Putamen (tissue), 1 donor: Measurements from ENCODE around the gene LUZP2.

Experiments used
- DNase-seq: peaks from one replicate; pipeline ENCODE4 v3.0.0-alpha.2; 2016; ENCODE audit warnings: low spot score

Gene LUZP2

DNA sequence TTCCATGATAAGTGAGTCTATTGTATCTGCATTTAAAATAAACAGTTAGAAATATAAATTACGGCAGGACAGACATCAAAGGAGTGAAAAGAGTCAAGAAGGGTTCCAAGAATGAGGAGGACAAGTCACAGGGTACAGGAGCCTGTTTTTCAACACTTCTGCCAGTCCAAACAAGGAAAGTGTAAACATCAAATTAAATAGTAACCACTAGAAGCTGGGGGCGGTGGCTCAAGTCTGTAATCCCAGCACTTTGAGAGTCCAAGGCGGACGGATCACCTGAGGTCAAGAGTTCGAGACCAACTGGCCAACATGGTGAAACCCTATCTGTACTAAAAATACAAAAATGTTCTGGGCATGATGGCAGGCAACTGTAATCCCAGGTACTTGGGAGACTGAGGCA is 219.6 kb downstream of the LUZP2 start:
- no peak for DNase-seq

DNA sequence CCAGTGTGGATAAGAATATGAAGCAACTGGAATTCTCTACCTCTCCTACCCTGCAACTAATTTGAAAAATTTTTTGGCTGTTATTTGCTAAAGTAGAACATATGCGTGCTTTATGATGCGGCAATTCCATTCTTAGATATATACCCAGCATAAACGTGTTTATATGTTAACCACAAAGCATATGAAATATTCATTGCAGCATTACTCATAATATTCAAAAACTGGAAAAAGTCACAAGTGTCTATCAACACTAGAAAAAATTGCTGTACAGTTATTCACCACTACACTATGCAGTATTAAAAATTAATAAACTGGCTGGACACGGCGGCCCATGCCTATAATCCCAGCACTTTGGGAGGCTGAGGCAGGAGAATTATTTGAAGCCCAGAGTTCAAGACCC is 226.4 kb downstream of the LUZP2 start:
- no peak for DNase-seq

DNA sequence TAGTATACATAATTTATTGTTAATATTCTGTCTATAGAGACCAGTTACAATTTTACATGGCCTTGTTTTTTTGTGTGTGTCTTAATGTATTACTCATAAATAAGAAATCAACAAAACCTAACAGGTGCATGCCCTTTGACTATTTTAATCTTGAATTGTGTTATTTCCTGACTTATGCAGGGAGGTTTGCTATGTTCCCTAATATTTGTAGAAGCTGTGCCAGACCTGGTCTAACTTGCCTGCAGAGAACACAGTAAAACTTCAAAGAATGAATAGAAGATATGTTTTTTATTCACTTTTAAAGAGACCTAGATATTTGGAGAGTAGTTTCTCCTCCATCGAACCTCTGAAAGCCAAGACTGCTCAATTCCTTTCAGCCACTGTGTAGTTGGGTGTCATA is 234.7 kb downstream of the LUZP2 start:
- DNase-seq = no peak

DNA sequence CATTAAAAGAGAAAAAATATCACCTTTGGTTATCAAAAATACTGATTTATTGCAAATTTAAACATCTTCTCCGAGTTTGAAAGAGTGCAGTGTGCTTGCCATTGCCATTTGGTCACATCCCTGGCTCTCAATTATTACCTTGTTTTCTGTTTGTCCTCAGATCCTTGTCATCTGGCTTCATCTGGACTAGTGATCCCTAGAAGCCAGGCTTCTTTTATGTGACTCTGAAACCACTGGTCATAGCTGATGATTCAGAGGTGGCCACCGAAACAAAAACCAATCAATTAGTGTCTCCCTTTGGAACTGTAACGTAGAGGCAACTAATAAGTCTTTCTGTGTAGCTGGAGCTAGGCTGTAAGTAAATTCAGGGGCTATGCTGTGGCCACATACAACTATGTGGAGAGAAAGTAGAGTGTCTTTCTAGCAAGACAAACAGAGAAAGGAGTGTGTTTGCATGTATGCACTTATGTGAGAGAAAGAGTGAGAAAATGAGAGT is 237.9 kb downstream of the LUZP2 start:
- no peak for DNase-seq

DNA sequence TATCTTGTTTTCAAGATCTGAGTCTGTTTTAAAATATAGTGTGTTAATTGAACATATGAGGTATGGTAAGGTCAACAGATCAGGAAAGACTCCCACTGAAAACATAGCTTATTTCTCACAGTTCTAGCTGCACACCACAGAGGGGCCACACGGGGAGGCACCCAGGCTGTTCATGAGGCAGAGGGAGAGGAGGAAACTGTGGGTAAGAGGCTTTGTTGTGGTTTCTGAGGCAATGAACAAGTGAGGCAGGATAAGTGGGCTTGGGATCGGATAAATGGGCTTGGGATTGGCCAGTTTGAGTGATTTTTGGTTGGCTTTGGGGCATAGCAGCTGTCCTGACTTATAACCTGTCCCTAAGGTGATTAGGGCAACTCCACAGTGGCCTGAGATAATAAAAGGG is 242.1 kb downstream of the LUZP2 start:
- DNase-seq = no peak

DNA sequence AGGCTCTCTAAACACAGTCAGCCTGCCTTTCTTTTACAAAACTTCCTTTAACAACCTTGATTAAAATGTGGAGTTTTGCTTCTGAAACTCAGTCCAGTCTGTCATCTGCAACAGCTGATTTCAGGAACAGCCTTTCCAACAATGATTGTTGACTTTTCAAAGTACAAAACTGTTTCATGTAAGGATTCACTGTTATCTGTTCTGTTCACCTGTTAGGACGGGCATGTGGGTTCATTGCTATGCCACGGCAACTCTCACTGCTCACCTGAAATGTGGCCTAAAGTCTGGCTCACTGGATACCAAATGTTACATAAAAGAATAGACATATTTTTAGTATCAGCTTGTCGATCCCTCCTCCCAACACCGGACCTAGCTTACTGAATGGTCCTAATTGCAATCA is 242.8 kb downstream of the LUZP2 start:
- no peak for DNase-seq

DNA sequence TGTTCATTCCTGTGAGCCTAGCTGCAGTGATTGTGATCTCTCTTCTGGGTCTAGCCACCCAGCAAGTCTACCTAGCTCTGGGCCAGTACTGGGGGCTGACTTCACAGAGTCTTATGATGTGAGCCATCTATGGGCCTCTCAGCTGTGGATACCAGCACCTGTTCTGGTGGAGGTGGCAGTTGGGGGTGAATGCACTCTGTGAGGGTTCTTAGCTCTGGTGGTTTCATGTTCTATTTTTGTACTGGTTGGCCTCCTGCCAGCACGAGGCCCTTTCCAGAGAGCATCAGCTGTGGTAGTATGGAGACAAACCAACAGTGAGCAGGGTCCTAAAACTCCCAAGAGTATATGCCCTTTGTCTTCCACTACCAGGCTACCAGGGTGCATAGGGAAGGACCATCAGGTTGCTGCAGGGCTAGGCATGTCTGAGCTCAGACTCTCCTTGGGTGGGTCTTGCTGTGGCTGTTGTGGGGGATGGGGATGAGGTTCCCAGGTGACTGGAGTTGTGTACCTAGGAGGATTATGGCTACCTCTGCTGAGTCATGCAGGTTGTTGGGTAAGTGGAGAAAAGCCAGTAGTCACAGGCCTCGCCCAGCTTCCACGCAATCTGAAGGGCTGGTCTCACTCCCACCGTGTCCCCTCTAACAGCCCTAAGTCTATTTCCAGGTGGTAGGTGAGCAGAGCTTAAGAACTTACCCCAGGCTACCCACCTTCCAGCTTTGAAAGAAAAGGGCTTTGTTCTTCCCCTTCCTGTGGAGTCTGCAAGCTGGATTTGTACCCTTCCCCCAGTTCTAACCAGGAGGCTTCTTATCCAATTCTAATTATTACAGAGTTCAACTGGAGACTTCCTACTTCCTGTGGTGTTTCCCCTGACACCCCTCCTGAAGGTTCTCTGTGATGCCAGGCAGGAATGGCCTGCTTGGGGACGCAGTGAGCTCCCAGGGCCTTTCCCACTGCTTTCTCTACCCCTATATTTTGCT is 250.7 kb downstream of the LUZP2 start:
- DNase-seq = no peak

DNA sequence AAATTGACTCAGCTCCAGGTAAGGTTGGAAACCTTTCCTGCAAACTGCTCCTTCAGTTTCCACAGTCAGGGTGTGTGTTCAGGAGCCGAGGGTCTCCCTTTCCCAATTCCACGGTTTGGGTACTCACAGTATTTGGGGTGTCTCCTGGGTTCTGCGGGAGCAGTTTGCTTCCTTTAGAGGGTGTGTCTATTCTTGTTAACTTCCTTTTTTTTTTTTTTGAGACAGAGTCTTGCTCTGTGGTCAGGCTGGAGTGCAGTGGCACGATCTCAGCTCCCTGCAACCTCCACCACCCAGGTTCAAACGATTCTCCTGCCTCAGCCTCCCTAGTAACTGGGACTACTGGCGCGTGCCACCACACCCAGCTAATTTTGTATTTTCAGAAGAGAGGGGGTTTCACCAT is 251.4 kb downstream of the LUZP2 start:
- no peak for DNase-seq

DNA sequence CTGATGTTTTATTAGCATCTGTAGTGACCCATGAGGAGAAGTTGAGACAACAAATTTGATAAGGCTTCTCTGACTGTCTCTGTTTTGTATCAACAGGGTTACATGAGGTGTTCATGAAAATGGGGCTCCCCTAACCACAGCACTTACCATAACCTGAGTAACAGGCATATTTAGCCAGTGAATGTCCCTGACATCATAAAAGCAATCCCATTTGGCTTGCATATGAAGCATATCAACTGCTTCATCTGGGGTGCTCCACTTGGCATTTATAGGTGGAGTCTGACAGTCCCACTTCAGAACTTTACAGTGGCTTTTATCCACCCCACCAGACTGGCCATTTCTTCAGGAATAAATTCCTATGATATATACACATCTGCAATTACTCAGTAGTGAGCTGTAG is 257.6 kb downstream of the LUZP2 start:
- no peak for DNase-seq

DNA sequence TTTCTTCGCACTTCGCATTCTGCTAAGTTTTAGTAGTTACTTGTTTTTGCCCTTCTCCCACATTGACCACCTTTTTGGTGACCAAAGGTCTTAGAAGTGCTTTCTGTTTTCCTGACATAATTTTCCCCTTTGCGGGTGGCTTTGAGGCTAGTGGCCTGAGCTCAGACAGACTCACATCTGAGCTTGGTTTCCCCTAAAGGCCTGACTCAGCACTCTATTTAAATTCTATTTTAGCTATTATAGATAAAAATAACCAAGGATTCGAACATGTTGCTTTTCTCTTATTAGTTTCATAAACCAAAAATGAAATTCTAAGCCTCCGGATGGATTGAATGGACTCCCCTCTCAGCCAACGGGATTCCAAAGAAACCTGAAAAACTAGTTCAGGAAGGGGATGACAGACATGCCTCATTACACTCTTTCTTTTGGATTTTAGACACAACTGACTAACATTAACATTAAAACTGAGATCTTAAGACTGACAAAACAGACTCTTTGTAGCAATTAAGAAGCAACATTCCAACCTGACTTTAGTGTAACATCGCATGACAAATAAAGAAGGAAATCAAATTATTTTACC is 258.5 kb downstream of the LUZP2 start:
- DNase-seq = no peak

DNA sequence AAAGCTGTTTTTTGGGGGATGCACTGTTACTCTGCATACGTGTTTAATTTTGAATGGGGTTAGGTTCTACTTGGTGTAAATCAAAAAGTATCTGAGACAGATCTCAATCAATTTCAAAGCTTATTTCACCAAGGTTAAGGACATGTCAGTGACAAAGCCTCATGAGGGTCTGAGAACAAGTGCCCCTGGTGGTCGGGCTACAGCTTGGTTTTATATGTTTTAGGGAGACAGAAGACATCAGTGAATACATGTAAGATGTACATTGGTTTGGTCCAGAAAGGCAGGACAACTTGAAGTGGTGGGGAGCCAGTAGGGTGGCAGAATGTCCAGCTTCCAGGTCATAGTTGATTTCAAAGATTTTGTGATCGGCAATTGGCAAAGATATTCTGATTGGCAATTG is 262.9 kb downstream of the LUZP2 start:
- DNase-seq = no peak

DNA sequence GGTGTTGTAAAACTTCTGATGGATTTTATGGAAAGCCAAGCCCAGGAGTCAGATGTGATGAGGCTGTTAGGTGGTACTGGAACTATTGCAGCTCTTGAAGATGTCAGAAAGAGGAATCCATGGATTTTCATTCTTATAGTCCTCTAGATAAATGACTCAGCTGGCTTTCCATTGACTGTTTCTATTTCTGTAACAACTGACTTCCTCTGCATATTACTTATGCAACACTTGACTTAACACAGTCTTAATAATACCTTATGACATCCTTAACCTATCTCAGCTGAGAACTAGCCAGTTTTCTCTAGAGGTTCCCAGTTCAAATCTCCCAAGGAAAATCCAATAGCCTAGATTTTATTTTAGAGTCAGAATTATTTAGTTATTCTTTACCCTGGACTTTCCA is 263.8 kb downstream of the LUZP2 start:
- DNase-seq = no peak

DNA sequence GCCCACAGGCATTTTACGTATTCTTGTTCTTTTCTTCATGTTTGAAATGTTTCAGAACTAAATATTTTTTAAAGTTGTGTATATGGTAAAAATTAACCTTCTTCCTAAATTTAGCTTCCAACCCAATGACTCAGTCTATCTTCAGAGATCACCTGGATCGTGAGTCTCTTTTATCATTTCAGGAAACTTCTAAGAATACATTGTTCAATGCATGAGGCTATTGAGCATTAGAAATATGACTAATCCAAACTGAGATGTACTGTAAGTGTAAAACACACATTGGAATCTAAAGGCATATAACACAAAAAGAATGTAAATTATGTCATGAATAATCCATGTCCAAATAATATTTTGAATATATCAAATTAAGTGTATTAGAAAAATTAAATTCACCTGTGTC is 265.2 kb downstream of the LUZP2 start:
- no peak for DNase-seq

DNA sequence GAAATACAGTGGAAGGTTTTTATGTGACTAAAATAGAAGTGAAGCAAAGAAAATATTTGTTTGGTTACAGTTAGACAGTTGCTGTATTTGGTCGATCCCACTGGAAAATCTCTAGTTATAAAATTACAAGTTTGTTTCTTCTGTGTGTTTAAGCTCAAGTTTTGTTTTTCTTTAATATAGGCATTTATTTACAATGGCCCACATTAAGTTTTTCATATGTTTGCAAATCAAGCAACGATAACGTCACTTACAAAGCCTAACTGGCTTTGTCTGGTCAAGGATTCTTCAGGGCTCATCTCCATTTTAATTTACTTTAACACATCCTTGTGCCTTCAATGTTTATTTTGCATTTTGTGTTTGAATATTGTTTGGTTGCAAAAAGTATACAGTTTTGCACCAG is 270.6 kb downstream of the LUZP2 start:
- no peak for DNase-seq

DNA sequence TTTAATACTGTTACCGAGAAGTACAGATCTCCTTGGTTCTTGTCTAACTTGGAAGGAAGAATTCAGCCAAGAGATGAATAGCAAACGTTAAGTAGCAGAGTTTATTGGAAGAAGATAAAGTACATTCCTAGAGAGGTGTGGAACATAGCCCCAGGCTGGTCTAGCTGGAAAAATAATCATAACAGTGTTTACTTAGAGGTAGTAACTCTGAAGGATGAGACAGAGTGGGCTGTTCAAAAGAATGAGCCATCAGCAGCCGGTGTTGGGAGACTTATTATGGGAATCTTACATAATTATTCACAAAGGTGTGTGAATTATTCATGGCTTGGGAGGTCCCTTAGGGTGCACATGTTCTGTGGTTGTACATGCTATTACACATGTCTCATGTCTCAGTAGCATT is 276.5 kb downstream of the LUZP2 start:
- no peak for DNase-seq

DNA sequence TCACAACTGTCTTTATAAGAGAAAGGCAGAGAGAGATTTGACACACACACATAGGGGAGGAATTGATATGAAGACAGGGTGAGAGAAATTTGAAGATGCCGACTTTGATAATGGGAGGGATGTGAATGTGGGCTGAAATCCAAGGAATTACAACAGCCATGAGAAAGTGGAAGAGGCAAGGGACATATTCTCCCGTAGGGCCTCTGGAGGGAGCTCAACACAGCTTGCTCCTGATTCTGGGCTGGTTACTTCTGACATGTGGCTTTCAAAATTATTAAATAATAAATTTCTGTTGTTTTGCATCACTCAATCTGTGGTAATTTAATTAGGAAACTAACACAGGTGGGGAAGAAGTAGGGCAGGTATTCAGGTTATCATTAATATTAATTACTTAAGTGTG is 282.9 kb downstream of the LUZP2 start:
- DNase-seq = no peak

DNA sequence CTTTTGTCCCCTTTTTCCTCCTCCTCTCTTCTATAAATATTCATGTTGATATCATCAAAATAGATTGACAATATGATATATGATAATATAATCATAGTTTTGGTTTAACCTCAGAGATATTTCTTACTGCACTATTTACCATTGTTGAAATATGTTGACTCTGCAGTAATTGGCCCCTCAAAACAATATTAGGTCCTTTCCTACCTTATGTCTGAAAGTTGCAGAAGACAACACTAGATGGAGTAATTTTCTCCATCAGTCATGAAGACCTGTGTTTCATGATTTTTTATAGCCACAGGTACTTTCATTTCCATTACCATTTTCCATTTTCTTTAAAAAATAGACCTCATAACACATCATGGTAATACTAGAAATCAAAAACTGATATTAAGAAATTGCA is 284.4 kb downstream of the LUZP2 start:
- no peak for DNase-seq

DNA sequence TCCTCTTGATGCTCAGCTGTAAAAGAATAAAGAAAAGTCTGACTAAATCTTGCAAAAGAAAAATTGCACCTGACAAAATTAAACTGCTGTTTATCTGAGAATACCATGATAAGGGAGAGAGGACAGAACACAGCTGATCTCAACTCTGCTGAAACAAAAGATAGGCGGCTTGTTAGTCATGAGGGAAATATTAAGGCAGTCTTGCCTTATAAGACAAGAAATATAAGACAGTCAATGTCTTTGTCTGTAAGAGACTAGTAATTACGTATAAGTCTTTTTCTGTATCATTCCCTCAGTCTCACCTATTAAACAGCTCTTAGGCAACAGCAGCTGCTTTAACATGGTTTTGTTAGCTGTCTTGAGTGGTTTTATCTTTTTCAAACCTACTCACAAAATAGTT is 296.6 kb downstream of the LUZP2 start:
- DNase-seq = no peak

DNA sequence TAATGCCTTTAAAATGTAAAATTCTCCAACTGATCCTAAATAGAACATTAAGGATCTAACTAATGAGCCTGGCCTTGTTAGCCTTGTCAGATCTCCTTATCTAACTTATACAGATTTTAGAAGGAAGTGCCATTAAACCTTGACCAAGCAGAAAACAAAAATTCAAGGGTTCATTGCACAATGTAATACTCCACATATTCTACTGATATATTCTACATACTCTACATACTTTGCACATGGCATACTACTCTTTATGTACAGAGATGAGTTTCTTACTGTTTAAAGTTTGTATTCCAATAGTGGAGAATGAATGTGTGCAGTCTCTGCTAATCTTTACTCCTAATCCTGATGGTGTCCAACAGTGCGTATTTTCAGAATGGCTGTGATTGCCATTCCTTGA is 297.2 kb downstream of the LUZP2 start:
- DNase-seq = no peak

DNA sequence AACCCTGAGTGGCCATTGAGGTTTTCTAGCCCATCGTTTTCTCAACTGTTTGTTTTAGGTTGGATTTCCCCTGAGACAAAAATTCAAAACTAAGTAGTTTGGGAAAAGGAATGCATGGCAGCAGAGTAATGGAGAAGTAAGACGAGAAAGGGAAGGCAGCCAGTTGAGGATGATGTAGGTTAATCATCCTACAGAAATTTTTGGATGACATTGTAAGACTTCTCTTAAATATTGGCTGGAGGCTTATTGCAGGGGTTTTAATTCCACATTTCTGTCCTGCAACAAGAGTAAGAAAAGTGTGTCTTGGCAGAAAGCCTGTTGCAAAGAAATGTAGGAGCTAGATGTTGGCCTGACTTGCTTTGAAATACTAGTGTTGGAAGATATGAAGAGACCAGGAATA is 308.8 kb downstream of the LUZP2 start:
- no peak for DNase-seq

DNA sequence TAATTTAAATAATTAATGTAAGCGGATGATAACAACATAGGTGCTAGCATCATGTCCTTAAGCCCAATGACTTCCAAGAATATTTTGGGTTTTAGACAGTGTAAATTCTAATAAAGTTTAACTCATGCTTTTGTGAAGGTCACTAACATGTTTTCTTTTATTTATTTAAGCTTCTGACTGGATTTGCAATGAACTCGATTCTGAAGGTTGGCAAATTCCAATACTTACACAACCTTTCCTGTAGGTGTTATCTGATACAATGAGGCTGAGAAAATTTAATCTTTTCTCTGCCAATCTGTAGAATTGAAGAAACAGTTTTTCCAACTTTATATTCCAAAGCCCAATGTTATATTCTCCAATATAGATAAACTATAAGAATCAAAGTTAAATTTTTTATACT is 311.3 kb downstream of the LUZP2 start:
- DNase-seq = no peak

DNA sequence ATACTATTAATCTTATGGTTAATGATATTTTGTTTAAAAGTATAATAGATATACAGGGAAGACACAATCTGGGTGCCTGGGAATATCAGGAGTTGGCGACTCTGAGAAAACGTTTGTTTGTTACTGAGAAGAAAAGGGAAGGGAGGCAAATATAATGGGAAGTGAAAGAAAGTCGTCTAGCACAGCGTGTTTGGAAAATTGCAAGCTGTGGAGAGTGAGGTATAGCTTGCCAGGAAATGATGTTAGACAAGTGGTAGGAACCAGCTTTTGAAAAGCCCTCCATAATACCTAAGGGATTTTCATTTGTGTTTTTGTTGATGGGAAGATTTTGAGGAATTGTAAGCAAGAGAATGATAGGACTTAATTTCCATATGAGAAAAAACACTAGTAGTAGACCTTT is 322.2 kb downstream of the LUZP2 start:
- DNase-seq = peak; percentile 0

DNA sequence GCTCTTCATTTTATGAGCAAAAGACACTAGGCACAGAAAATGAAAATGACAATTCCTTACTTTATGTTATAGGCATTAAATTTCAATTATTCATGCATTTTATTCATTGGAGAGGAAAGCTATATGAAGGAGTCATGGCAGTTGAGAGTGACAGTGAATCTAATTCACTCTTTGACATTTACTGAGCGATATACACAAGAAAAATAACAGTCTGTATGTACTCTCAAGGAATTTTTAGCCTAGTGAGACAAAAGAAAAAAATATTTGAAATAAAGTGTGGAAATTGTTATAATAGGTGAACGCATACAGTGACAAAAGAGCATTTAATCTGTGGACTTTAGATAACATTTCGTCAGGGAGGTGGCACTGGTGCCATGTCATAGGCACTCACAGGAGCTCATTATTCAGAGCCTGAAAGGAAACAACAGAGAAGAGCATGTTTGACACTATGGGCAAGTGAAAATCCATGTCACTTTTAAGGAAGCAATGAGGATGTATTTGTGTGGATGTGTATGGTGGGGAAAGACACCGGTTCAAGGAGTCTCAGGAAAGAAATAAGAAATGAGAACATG is 323.1 kb downstream of the LUZP2 start:
- DNase-seq = no peak
